Lower leg skin (tissue), 4 donors: ENCODE measurements around the gene COL15A1. TPM values are rescaled to one million over a fixed set of nuclear protein-coding genes. Genes with fewer than 3 reads are reported as not detected.

Experiments
- DNase-seq, 2 donors: peaks; one replicate each; pipeline ENCODE4 v3.0.0-alpha.2; 2019; ENCODE audit warnings: low spot score in 2 of 2
- H3K4me3 ChIP-seq: fragments of 200-600 bp; sonication (generic); 2 replicates; pipeline ENCODE4 v1.5.1; 2017; ENCODE audit warnings: mild to moderate bottlenecking, low read depth; ENCODE audit not compliant: poor library complexity, severe bottlenecking
- POLR2A ChIP-seq, 2 donors: fragments of 450-650 bp; IDR thresholded peaks; one replicate each; pipeline ENCODE4 v1.6.1; 2016 to 2017; ENCODE audit warnings: antibody characterized with exemption in 2 of 2, mild to moderate bottlenecking in 1 of 2, moderate library complexity in 1 of 2
- intact Hi-C: fragments of 100-400 bp; cut with DNase I; formaldehyde crosslinking; loops from one replicate; pipeline ENCODE4 v1.15.0; 2023; ENCODE audit warnings: low total_unique reads
- total RNA-seq, 4 donors: library from RNA; depleted of rRNA; stranded (reverse); fragments of >200 nt; gene quantifications; one replicate each; pipeline ENCODE4 v1.1.0, GENCODE V29; 2016
- TF ChIP-seq, protein P1 (sequence below), 3 donors: fragments of 450-650 bp; IDR thresholded peaks; one replicate each; pipeline ENCODE4 v1.5.1; 2016; ENCODE audit warnings: antibody characterized with exemption in 3 of 3, mild to moderate bottlenecking in 3 of 3, moderate library complexity in 2 of 3

The COL15A1 gene
- total RNA-seq, 4 donors from 2014 or later: 2.3 to 14.1 (median 8.3) TPM

DNA sequence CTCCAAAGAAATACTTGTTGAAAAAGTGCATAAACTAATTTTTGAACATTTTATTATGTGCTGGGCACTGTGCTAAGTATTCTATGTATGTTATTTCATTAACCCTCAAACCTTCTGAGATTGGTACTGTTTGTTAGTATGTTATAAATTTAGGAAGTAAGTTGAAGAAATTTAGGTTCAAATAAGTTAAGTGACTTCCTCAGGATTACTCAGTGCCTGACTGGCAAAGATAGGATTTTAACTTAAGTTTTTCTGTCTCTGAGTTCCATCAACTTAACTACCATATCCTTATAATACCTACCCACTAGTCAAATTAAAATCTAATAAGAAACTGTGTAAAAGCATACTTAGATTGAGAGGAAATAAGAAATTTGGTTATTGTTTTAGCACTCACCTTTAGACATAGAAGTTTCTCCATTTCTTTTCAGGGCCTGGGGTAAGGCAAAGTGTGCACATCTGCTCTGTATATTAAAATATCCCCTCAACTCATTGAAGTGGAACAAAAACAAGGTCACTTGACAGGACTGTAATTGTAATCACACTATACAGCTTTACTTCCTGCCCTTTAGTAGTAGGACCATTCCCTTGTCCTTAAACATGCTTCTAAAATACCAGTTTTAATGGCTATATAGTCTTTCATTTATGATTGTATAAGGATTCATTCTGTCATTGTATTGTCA is 176.4 kb downstream of the COL15A1 start:
- intact Hi-C loops: no loop called here

More for the DNA sequence above, 176.4 kb downstream of the COL15A1 start:
- H3K4me3 ChIP-seq: no peak overlapping the region
- no peak for TF ChIP-seq POLR2A (IDR thresholded peaks at IDR 0.05)
- TF ChIP-seq, protein P1, sequence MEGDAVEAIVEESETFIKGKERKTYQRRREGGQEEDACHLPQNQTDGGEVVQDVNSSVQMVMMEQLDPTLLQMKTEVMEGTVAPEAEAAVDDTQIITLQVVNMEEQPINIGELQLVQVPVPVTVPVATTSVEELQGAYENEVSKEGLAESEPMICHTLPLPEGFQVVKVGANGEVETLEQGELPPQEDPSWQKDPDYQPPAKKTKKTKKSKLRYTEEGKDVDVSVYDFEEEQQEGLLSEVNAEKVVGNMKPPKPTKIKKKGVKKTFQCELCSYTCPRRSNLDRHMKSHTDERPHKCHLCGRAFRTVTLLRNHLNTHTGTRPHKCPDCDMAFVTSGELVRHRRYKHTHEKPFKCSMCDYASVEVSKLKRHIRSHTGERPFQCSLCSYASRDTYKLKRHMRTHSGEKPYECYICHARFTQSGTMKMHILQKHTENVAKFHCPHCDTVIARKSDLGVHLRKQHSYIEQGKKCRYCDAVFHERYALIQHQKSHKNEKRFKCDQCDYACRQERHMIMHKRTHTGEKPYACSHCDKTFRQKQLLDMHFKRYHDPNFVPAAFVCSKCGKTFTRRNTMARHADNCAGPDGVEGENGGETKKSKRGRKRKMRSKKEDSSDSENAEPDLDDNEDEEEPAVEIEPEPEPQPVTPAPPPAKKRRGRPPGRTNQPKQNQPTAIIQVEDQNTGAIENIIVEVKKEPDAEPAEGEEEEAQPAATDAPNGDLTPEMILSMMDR (IDR thresholded peaks at IDR 0.05): no peak
- no peak for DNase-seq

Other genes starting within 250 kb of the COL15A1 start
- 1 to 10 TPM in 1 of 4 donors, under 1 TPM in 1, not detected in 2; 0.23 to 4.2 TPM for gene GABBR2, start 235.0 kb upstream of the COL15A1 start, total RNA-seq
- 10 to 100 TPM; 11.3 to 28.0 (median 19.1) TPM for gene ANKS6, start 147.4 kb upstream of the COL15A1 start, total RNA-seq
- gene GALNT12, start 136.2 kb upstream of the COL15A1 start, total RNA-seq: 1 to 10 TPM; 4.9 to 8.5 (median 6.4) TPM
- gene TGFBR1, start 161.2 kb downstream of the COL15A1 start, total RNA-seq: 10 to 100 TPM; 10.1 to 23.3 (median 16.0) TPM